Caki2 (cell line): ENCODE measurements around the gene MISP. TPM values are rescaled to one million over a fixed set of nuclear protein-coding genes. Genes with fewer than 3 reads are reported as not detected.
"Not testable (repeated sequence)": the region's sequence is repeated elsewhere in the genome, so short reads cannot be mapped to it uniquely, and the experiment has no call there.

Experiments used
- DNase-seq: peaks from one replicate; pipeline ENCODE4 v3.0.0-alpha.2; 2015; ENCODE audit warnings: low read depth
- in situ Hi-C: cut with HindIII; loops from 2 replicates; pipeline ENCODE4 v1.10.0; 2016; ENCODE audit warnings: low sequenced_read_pairs, low pct_unique_long_range_greater_than_20kb, mixed read lengths
- total RNA-seq: library from RNA; depleted of rRNA; stranded (reverse); fragments of >200 nt; shearing (Covaris generic); gene quantifications from 2 replicates; pipeline ENCODE4 v1.2.3, GENCODE V29; 2014; ENCODE audit warnings: low replicate concordance

The MISP gene
- total RNA-seq, 1 experiment from 2014 or later: 3.9 TPM

DNA sequence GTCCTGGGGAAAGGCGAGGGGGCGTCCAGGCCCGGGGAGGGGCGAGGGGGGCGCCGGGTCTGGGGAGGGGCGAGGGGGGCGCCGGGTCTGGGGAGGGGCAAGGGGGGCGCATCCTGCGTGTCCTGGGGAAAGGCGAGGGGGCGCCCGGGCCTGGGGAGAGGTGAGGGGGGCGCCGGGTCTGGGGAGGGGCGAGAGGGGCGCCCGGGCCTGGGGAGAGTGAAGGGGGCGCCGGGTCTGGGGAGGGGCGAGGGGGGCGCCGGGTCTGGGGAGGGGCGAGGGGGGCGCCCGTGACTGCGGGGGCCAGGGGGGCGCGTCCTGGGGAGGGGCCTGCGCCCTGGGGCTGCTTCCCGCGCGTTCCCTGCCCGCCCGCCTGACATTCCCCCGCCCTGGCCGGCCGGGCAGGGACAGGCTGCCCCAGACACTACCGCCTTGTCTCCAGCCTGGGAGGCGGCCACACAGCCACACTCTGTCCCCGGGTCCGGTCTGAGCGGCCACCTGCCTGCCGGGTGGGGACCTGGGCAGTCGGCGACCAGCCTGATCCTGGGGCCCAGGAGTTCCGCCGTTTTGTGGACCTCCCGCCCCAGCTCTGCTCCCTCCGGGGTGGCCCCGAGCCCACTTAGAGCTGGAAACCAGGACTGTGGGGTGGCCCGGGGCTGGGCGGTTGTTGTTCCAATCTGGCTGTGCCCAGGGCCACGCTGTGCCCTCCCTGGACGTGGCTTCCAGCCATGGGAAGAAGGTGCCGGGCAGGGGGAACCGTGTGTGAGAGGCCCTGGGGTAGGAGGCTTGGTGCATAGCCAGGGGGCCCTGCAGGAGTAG is 30.4 kb upstream of the MISP start:
- in situ Hi-C loops: no loop called here
- DNase-seq: no peak

DNA sequence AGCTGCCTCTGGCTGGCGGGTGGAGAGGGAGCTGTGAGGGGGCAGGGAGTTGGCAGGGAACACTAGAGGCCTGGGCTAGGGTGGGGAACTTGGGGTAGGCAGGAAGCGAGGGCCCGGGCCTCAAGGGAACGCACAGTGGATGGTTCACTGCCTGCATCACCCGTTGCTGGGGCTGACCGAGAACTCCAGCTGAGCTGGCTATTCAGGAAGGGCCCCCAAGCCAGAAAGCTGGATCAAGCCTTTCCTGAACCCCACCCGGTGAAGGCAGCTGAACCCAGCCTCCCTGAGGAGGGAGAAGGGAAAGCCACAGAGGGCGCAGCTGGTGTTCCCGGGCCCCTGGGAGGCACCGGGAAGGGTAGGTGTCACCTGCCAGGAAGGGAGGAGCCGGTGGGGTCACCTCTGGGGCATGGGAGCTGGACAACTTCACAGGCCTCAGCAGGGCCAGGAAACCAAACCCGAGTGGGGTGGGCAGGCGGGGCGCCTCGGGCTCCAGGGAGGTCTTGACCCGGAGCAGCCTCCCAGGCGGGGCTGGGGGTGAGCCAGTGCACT is 28.3 kb upstream of the MISP start:
- no peak for DNase-seq
- in situ Hi-C loops: no loop called here

DNA sequence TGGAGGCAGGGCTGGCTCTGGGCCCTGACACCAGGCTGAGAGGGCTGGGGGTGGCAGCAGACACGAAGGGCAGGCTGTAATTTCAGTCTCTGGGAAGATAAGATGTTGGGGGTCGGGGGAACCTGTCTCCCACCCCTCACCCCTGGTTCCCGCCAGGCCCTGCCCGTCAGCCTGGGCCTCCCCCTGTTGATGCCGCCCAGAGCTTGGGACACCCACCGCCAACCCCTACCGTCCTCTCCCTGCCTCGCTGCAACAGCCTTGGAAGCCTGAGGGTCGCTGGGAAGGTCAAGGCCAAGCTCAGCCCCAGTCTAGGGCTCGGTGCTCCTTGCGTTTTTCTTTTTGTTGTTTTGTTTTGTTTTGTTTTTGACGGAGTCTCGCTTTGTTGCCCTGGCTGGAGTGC is 27.7 kb upstream of the MISP start:
- no peak for DNase-seq
- in situ Hi-C loops: no loop called here

DNA sequence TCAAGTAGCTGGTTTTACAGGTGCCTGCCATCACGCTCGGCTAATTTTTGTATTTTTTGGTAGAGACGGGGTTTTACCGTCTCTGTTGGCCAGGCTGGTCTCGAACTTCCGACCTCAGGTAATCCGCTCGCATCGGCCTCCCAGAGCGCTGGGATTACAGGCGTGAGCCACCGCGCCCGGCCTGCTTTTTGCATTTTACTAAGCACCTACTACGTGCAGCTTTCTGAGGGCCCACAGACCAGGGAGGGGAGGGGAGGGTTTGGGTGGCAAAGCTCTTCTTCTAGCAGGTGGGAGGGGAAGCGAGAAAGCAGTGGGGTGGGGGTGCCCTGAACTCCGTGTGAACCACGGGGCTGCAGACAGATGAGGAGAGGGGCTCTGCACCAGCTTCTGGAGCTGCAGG is 27.2 kb upstream of the MISP start:
- no peak for DNase-seq
- in situ Hi-C loops: no loop called here

DNA sequence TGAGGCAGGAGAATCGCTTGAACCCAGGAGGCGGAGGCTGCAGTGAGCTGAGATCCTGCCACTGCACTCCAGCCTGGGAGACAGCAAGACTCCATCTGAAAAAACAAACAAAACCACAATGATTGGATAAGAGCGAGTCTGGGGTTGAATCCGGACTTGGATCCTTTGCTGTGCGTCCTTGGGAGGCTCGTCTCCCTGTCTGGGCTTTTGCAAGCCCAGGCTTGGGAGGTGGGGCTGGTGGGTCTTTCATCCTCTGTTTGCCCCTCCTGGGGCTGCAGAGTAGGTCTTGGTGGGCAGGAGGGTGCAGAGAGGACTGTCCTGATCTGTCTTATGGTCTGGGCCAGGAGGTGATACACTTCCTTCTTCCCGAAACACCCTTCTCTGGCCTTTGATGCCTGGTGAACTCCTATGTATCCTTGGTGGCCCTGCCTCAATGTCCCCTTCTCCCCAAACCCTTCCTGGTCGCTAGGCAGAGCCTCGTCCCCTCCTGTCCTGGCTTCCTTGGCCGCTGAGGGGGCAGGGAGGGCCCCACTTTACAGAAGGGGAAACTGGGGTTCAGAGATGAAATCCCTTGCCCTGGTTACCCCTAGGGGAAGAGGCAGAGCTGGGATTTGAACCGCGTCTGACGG is 25.3 kb upstream of the MISP start:
- in situ Hi-C loops: no loop called here
- DNase-seq: no peak

DNA sequence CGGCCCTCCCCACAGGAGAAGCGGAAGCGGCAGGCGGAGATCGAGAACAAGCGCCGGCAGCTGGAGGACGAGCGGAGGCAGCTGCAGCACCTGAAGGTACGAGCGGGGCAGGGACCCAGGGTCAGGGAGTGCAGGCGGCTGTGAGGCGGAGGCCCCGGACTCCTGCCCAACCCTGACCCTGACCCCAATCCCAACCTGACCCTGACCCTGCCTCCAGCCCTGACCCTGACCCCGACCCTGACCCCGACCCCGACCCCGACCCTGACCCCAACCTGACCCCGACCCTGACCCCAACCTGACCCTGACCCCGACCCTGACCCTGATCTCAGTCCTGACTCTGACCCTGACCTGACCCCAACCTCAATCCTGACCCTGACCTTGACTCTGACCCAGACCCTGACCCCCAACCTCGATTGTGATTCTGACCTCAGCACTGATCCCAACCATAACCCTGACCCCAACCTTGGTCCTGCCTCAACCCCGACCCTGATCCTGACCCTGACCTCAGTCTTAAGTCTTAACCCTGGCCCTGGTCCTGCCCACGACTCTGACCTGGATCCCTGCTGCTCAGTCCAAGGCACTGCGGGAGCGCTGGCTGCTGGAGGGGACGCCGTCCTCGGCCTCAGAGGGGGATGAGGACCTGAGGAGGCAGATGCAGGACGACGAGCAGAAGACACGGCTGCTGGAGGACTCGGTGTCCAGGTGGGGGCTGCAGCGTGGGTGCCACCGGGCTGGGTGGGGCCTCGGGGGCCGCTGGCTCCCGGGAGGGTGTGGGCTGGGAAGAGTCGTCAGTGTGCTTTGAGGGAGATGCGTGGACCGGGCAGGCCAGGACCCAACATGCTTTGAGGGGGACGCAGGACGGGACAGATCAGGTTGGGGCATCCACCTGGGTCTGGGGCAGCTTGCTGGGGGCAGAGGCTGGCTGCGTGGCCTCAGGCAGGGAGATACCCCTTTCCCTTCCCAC is 23.6 kb upstream of the MISP start:
- in situ Hi-C loops: no loop called here
- no peak for DNase-seq

DNA sequence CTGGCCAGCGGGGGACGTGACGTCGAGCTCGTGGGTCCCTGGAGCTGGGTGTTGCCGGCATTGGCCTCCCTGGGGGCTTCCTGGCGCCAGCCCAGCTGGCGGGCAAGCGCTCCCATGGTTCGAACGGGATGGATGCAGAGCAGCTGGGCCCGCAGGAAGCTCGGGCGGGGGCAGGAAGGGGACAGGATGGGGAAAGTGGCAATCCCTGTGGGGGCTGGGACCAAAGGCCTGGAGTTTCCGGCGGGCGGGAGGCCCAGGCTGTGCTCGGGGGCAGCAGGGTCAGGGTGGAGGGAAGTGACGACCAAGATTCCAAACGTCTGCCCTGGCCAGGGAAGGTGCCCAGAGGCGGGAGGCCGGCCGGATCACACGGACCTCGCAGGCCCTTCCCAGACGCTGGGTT is 22.9 kb upstream of the MISP start:
- in situ Hi-C loops: no loop called here
- no peak for DNase-seq

DNA sequence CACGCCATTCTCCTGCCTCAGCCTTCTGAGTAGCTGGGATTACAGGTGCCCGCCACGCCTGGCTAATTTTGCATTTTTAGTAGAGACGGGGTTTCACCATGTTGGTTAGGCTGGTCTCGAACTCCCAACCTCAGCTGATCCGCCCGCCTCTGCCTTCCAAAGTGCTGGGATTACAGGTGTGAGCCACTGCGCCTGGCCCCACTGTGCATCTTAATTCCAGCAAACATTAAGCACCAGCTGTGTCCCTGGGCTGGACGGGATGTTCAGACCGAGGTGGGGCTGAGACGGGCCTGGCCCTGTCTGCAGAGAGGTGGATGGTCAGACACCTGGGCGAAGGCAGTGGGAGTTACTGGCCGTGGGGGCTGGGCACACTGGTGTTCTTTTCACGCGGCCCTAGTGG is 21.3 kb upstream of the MISP start:
- in situ Hi-C loops, DNase-seq: not testable (repeated sequence)

DNA sequence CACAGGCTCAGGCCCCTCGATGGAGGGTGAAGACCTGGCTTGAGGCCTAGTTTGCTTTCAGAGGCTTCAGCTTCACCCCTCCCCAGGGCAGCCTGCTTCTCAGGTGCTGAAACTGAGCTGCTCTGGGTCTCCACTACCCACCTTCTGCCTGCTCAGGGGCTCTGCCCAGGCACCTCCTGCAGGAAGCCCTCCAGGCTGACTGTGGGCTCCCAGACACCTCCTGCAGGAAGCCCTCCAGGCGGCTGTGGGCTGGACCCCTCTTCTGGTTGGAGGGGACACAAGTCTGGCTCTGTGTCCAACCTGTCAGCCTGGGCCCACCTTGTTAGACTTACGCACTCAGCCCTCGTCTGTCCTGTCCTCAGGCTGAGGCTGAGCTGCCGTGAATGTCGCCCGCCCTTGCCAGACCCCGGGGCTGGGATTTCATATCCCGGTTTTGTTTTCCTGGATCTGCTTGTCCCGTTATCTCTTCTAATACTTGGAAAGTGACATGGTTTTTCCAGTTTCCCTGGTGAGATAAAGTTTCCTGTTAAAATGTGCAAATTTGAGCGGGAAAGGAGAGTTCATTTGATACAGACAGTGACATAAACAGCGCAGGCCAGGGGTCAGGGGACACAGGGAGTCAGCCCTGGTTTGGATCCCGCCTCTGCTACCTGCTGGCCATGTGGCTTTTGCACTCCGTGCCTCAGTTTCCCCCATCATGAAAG is 20.8 kb upstream of the MISP start:
- in situ Hi-C loops: no loop called here

DNA sequence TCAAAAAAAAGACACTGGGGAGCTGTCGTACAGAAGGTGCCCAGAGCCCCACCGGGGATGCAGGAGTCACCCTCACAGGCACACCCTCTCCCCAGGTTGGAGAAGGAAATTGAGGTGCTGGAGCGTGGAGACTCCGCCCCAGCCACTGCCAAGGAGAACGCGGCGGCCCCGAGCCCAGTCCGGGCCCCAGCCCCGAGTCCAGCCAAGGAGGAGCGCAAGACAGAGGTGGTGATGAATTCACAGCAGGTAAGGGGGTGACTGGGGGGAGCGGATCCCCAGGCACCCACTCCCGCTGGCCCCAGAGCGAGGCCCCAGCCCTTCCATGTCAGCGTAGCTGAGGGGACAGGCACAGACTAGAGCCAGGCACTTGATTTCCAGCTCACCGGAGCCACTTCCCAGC is 19.9 kb upstream of the MISP start:
- in situ Hi-C loops: no loop called here
- DNase-seq: no peak

More for the DNA sequence above, 20.8 kb upstream of the MISP start:
- no peak for DNase-seq

DNA sequence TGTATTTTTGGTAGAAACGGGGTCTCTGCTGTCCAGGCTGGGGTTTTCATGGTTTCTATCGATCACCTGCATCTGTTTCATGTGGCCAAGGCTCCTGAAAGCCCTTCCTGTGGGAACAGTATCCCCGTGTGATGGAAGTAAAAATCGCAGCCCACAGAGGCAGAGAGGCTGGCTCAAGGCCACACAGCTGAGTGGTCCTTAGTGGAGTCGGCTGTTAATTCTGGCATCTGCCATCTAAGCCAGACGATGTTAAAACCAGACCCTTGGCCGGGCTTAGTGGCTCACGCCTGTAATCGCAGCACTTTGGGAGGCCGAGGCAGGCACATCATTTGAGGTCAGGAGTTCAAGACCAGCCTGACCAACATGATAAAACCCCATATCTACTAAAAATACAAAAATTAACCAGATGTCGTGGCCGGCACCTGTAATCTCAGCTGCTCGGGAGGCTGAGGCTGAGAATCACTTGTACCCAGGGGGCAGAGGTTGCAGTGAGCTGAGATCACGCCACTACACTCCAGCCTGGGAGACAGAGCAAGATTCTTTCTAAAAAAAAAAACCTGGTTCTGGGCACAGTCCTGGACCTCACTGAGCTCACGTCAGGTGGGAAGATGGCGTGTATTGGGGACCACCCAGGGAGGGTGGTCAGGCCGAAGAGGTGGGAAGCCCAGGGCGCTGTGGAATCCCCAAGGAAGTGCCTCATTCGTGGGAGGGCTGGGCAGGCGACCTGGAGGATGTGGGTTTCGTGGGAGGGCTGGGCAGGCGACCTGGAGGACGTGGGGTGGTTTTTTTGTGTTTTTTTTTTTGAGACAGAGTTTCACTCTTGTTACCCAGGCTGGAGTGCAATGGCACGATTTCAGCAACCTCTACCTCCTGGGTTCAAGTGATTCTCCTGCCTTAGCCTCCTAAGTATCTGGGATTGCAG is 18.5 kb upstream of the MISP start:
- no peak for DNase-seq
- in situ Hi-C loops: no loop called here

DNA sequence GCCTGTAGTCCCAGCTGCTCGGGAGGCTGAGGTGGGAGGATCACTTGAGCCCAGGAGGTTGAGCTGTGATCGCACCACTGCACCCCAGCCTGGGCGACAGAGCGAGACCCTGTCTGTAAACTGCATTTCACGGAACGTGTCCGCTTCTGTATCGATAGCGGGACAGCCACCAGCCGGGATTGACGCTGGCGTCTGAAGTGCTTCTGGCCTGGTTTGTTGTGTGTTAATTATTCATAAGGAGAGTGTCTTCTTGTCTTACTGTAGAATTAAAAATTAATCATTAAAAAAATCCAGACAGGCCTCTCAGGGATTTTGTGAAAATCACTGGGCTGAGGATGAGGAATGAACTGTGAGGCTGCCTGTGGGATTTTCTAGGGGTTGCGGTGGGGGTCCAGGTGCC is 16.2 kb upstream of the MISP start:
- in situ Hi-C loops: no loop called here
- DNase-seq: peak; percentile 50

DNA sequence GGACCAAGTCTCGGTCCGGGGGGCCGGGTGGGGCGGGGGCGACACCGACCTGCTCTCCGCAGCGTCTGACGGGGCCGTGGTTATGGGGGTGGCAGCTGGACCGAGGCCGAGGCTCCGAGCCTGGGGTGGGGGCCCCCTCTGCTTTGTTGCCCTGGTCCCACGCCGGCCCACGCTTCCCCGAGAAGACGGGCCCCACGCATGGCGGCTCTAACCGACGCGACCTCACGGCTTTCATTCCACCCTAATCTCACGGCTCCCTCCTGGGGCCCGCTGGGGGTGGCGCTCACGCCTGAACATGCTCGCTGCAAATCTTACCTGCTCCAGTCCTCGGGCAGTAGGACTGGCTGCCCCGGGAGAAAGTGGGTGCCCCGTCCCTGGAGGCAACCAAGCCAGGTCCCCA is 14.8 kb upstream of the MISP start:
- in situ Hi-C loops: no loop called here
- no peak for DNase-seq

DNA sequence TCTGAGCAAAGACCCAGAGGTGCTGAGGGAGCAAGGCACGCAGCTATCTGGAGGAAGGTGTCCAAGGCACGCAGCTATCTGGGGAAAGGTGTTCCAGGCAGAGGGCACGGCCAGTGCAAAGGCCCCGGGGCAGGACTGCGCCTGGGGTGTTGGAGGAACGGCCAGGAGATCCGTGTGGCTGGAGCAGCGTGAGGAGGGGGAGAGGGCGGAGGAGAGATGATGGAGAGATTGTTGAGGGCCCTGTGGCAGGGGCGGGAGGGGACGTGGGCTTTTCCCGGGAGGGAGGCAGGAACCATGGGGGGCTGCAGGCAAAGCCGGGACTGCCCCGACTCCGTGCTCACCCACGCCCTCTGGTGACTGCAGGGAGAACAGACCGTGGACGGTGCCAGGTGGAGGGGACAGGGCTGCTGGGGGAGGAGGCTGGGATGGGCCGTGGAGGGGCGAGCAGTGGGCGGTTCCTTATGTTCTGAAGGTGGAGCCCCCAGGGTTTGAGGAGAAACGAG is 13.3 kb upstream of the MISP start:
- in situ Hi-C loops: no loop called here
- DNase-seq: no peak

DNA sequence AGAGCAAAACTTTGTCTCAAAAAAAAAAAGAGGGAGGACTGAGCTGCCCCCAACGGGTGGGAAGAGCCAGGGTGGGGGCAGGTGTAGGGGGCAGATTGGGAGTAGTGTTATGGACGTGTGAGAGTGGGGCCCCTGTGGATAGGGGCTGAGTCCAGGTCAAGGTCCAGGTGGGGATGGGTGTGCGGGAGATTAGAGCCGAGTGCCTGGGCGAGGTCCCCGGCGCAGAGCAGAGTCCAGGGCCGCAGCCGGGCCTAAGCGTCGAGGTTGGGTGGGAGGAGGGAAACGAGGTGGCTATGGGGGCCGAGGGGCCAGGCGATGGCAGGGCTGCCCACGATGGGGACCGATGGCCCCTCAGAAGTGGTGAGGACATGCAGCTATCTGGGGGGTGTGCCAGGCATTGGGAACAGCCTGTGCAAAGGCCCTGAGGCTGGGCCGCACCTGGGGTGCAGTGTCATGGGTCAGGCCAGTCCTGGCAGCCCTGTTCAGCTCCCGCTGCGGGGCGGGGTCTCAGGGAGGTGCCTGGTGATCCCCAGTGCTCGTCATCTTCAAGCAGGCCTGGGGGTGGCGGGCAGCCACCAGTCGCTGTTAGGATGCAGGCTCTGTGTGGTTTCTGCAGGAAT is 12.3 kb upstream of the MISP start:
- in situ Hi-C loops: no loop called here
- DNase-seq: no peak

DNA sequence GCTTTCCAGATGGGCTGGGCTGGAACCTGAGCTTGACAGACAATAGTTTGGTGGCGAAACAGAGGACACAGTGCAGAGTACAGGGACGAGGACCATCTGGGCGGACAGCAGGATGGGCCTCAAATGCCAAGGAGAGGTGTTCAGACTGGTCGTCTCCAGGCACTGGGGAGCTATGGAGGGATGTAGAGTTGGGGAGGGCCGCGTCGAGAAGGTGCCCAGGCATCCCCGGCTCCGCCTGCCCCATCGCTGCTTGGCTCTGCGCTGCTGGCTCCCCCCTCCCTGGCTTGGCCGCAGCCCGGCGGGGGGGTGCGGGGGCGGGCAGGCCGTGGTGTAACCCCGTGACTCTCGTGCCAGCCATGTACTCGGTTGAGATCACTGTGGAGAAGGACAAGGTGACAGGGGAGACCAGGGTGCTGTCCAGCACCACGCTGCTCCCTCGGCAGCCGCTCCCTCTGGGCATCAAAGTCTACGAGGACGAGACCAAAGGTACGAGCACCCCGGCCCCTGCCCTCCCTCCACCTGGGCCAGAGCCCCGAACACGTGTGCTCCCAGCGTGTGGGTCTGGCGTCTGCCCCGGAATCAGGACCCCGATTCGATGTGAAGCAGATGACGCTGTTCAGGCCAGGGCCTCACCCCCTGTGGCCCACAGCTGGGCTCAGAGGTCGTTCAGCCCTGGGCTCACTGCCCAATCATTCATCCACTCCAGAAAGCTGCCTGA is 10.8 kb upstream of the MISP start:
- DNase-seq: no peak
- in situ Hi-C loops: no loop called here
